Liver (tissue), 3 donors: ENCODE data around the gene DIAPH3.

Experiments used
- EGR1 ChIP-seq, 2 donors: IDR thresholded peaks; 2 replicates each; pipeline ENCODE4 v1.6.1; 2016 to 2018; ENCODE audit warnings: antibody characterized with exemption in 2 of 2, low read depth in 2 of 2
- GABPA ChIP-seq, 2 donors: IDR thresholded peaks in 1 of 2; conservative IDR thresholded peaks in 1 of 2; 2 replicates each; pipeline ENCODE4 v1.6.1; 2016; ENCODE audit warnings: antibody characterized with exemption in 2 of 2, mild to moderate bottlenecking in 1 of 2, moderate library complexity in 1 of 2
- JUND ChIP-seq, 2 donors: IDR thresholded peaks; 2 replicates each; pipeline ENCODE4 v1.6.1; 2016; ENCODE audit warnings: antibody characterized with exemption in 2 of 2
- RAD21 ChIP-seq, 2 donors: IDR thresholded peaks; 2 replicates each; pipeline ENCODE4 v1.6.1; 2016; ENCODE audit warnings: antibody characterized with exemption in 2 of 2, mild to moderate bottlenecking in 2 of 2
- TAF1 ChIP-seq: conservative IDR thresholded peaks from 2 replicates; pipeline ENCODE4 v1.6.1; 2016; ENCODE audit warnings: antibody characterized with exemption, mild to moderate bottlenecking
- YY1 ChIP-seq: IDR thresholded peaks from 2 replicates; pipeline ENCODE4 v1.6.1; 2016; ENCODE audit warnings: antibody characterized with exemption, mild to moderate bottlenecking
- TF ChIP-seq, protein P1 (sequence below): fragments of 150-350 bp; IDR thresholded peaks from 2 replicates; pipeline ENCODE4 v1.5.1; 2017; ENCODE audit warnings: improper control_type of control experiment, low read depth, low read length; ENCODE audit not compliant: missing input control
- TF ChIP-seq, protein P2 (sequence below): IDR thresholded peaks from 2 replicates; pipeline ENCODE4 v1.6.1; 2016; ENCODE audit warnings: antibody characterized with exemption
- donor health status: healthy.
- donor health status: healthy.

DNA sequence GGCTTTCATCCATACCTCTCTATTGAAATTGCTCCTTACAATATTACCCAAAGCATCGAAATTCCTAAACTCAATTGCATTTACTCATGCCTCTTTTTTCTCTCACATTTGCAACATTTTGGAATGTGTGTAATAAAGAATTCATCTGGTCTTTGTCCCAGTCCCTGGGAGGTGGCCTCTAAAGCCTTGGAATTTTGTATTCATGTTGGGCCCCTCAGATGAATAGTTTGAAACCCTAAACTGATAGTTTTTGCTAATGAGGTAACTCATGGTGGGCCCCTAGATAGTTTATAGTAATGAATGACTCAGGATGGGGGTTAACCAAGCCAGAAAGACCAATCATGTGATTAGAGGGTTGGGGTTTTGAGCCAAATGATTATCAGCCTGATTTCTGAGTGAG is 490.4 kb downstream of the DIAPH3 start:
- TF ChIP-seq GABPA (IDR thresholded peaks at IDR 0.05 in 1 of 2, conservative IDR thresholded peaks at IDR 0.05 in 1 of 2) = no peak
- TF ChIP-seq, protein P1, sequence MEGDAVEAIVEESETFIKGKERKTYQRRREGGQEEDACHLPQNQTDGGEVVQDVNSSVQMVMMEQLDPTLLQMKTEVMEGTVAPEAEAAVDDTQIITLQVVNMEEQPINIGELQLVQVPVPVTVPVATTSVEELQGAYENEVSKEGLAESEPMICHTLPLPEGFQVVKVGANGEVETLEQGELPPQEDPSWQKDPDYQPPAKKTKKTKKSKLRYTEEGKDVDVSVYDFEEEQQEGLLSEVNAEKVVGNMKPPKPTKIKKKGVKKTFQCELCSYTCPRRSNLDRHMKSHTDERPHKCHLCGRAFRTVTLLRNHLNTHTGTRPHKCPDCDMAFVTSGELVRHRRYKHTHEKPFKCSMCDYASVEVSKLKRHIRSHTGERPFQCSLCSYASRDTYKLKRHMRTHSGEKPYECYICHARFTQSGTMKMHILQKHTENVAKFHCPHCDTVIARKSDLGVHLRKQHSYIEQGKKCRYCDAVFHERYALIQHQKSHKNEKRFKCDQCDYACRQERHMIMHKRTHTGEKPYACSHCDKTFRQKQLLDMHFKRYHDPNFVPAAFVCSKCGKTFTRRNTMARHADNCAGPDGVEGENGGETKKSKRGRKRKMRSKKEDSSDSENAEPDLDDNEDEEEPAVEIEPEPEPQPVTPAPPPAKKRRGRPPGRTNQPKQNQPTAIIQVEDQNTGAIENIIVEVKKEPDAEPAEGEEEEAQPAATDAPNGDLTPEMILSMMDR = no peak
- no peak for TF ChIP-seq JUND (IDR thresholded peaks at IDR 0.05)
- no peak for TF ChIP-seq RAD21 (IDR thresholded peaks at IDR 0.05)
- no peak for TF ChIP-seq YY1
- TF ChIP-seq TAF1 = no peak
- no peak for TF ChIP-seq EGR1 (IDR thresholded peaks at IDR 0.05; ENCODE audit: low read depth in 2 of 2)
- TF ChIP-seq, protein P2, sequence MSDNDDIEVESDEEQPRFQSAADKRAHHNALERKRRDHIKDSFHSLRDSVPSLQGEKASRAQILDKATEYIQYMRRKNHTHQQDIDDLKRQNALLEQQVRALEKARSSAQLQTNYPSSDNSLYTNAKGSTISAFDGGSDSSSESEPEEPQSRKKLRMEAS = no peak
